GM18867 (cell line): ENCODE data around the gene VPS54.

Experiments used
- ATAC-seq: cut with Tn5 transposase; IDR thresholded peaks from one replicate; pipeline ENCODE4 v1.9.1; 2021; ENCODE audit warnings: mild to moderate bottlenecking, moderate library complexity; ENCODE audit not compliant: unreplicated experiment

VPS54 gene

GRCh38 chr2:63875131-63875527 lies 144.1 kb downstream of the VPS54 start:
- ATAC-seq, result no peak

DNA sequence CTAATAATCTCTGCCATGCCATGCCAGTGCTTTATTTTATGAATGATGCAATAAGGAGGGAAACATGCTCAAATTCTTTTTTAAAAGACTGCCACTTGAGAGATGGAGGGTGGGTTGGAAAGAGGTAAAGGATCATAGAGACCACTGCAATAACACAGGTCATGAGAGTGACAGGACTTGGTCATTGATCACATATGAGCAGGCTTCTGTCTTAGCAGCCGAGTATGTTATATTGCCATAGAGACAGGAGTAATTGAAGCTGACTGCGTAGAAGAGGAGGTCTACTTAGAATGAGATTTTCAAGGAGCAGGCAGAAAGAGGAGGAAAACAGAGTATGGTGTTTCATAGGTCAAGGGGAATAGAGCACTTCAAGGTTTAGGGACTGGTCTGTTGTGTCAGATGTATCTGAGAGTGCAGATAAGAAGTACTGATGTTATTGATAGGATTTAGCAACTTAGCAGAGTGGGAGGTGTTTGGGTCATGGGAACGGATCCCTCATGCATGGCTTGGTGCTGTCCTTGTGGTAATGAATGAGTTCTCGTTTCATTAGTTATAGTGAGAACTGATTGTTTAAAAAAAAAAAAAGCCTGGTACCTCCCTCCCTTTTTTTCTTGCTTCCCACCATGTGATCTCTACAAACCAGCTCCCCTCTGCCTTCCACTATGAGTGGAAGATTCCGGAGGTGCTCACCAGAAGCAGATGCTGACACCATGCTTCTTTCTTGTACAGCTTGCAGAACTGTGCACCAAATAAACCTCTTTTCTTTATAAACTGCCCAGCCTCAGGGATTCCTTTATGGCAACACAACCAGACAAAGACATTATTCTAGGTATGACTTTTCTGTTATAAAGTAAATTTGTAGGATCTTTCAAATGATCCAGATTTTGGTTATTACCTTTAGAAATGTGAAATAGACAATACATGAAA lies 144.8 kb downstream of the VPS54 start:
- ATAC-seq, result no peak

DNA sequence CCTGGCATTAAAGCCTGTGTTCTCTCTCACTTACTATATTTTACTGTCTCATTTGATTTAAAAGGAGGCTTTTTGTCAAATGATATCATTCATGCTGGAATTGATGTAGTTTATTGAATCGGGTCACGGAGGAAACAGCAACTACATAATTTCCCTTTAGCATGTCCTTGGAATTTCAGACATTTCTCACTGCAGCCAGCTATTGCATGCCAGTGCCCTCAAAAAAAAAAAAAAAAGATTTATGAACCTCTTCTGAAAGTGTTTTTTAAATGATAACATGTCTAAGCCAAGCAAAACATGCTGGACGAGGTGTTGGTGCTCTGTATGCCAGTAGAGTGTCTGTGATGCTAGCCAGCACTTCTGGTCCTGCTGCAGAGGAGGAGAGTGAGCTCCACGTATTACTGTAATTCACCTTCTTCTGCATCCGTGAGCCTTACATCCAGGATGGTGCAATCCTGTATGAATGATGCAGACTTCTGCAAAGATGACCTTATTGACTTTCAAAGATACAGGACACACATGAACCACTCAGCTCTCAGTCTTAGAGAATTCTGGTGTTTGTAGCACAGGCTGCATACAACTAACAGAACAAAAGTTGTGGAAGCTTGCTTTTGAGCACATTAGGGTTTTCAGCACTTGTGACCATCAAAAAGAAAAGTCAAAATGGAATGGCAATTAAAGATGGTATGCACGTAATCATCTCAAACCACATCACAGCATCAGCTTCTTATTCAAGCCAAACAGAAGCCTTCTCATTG lies 146.5 kb downstream of the VPS54 start:
- no peak for ATAC-seq

GRCh38 chr2:63871864-63872263 lies 147.4 kb downstream of the VPS54 start:
- ATAC-seq, result no peak

GRCh38 chr2:63870679-63871078 lies 148.5 kb downstream of the VPS54 start:
- no peak for ATAC-seq

- ATAC-seq, result no peak
These were observed 153.1 kb downstream of the VPS54 start for GRCh38 chr2:63866009-63866709.

- ATAC-seq, result no peak
These were observed 153.9 kb downstream of the VPS54 start for GRCh38 chr2:63865159-63865799.

- ATAC-seq, result no peak
These were observed 155.5 kb downstream of the VPS54 start for GRCh38 chr2:63863707-63864106.

GRCh38 chr2:63862806-63863205 lies 156.4 kb downstream of the VPS54 start:
- no peak for ATAC-seq

DNA sequence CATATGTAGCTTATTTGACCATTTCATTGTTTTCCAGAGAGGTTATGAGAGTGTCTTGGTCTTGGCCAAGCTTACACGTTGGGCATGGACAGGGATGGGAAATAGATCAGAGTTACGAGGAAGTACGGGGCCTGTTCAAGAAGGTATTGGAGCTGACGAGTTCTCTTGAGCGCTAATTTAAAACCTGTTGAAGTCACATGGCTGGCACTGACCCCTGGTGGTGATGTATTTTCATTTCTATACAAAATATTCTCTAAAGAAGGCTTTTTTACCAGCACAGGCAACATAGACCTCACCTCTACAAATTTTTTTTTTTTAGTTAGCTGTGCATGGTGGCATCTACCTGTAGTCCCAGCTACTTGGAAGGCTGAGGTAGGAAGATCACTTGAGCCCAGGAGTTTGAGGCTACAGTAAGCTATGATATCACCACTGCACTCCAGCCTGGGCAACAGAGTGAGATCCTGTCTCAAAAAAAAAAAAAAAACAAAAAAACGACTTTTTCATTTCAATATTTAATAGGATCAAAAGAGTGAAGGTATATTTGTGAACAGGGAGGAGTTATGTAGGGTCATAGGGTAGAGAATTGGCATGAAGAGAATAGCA lies 157.9 kb downstream of the VPS54 start:
- peak; percentile 77 for ATAC-seq

- ATAC-seq, result no peak
These were observed 160.9 kb downstream of the VPS54 start for GRCh38 chr2:63858291-63858690.

DNA sequence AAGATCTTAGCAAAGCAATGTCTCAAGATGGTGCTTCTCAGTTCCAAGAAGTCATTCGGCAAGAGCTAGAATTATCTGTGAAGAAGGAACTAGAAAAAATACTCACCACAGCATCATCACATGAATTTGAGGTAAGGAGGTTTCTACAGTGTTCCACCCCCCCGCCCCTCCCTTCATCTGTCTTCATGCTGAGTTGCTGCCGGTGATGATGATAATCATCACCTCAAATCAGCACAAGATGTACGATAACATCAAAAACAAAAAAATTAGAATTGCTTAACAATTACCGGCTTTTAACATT lies 163.0 kb downstream of the VPS54 start:
- ATAC-seq, result no peak

DNA sequence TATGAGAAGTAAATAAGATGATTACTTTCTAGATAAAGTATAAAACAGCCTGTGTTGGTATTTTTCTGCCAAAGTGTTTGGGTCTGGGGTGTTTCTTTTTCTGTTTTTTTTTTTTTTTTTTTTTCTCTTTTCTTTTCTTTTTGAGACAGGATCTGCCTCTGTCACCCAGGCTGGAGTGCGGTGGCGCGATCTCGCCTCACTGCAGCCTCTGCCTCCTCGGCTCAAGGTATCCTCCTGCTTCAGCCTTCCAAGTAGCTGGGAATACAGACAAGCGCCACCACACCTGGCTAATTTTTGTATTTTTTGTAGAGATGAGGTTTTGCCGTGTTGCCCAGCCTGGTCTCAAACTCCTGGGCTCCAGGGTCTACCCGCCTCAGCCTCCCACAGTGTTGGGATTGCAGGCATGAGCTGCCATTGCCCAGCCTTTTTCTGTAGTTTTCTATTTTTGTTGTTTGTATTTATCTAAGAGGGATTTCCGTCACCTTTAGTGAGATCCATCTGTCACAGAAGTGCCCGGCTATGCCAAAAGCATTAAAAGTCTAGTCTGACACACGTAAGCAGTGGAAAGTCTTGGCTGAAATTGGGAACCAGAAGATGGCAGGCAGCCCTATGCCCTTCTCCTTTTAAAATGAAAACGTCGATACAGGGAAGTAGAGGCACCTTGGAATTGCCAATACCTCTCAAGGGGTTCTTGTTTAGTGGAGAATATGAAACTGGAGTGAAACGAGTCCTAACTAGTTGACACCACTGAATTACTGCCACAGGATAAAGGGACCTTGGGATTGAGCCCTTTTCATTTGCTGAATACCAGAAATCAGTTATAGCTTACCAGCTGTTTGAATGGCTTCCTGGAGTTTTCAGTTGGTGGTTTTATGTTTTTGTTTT lies 163.6 kb downstream of the VPS54 start:
- no peak for ATAC-seq

GRCh38 chr2:63853527-63854310 lies 165.5 kb downstream of the VPS54 start:
- ATAC-seq, result no peak

DNA sequence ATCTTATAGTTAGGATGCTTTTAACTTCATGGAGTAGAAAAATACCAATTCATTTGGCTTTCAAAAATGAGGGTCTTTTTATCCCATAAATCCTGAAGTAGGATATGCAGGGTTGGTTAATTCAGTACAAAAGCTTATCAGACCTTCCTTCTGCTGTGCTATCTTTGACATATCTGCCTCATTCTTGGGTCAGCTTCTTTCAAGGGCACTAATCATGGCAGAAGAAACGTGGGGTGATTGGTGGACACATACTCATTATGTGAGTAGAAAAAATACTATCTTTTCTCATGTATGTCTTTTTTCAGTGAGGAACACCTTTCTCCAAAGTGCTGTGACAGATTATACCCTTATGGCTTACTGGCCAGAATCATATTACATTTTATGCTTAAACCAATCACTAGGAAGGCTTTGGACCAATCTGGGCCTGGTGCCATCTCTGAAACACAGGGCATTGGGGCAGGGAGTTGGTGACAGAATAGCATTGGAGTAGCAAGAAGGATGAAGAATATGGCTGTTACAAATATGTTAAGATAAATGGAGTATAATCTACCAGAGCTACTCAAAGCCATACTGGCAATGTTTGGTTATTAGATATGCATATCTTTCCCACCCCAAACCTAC lies 167.4 kb downstream of the VPS54 start:
- no peak for ATAC-seq

GRCh38 chr2:63850649-63851048 lies 168.6 kb downstream of the VPS54 start:
- peak; percentile 58 for ATAC-seq

DNA sequence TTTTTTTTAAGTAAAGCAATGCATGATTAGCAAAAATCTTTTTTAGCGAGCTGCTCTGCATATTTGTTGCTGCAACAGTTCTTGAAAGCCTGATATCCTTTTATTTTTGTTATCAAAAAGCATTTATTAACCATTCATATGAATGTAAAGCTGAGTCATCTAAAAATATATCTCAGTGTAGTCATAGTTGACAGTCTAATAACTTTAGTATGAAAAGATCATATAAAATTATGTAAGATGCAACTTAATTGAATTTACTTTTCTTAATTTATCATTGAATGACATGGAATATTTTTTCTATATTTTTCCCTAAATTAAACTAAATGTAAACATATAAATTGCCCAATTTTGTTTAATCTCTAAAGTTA lies 169.0 kb downstream of the VPS54 start:
- no peak for ATAC-seq

DNA sequence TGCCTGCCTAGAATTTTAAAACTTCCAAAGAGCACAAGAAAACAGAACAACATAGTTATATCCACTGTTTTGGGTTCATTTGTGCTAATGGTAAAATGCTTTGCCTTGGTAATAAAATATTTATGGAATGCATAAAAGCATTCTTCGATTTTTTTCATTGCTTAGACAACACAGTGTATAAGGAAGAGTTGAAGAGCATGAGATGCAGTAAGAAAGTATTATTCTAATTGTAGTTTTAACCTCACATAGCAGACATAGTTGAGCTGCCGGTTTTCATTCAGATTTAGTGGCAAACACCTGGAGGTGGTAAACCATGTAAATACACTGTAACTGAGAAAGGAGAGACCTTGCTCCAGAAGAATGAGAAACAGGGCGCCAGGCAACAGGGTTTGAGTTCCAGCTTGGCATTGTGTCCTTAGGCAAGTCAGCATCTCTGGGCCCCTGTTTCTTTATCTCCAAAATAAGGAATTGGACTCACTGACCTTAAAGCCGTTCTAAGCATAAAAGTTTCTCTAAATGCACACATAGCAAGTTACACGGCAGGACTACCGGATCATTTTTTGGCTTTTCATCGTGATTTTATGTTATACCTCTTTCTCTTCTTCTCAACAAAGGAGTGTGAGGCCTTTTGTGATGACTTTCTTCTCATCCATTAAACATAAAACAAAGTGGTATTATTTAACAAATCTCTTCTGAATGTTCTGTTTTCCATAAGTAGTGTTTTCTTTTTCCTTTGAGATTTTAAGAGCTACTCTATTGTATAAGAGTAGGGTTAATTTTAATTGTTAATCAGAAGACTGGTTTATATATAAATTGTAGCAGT lies 169.6 kb downstream of the VPS54 start:
- ATAC-seq, result no peak
